ENCODE results near the gene EIF3B.
A peak's percentile ranks its signal among the peaks of the same experiment; 100 is the strongest.
"Not testable (repeated sequence)": the region's sequence is repeated elsewhere in the genome, so short reads cannot be mapped to it uniquely, and the experiment has no call there.

EIF3B gene

DNA sequence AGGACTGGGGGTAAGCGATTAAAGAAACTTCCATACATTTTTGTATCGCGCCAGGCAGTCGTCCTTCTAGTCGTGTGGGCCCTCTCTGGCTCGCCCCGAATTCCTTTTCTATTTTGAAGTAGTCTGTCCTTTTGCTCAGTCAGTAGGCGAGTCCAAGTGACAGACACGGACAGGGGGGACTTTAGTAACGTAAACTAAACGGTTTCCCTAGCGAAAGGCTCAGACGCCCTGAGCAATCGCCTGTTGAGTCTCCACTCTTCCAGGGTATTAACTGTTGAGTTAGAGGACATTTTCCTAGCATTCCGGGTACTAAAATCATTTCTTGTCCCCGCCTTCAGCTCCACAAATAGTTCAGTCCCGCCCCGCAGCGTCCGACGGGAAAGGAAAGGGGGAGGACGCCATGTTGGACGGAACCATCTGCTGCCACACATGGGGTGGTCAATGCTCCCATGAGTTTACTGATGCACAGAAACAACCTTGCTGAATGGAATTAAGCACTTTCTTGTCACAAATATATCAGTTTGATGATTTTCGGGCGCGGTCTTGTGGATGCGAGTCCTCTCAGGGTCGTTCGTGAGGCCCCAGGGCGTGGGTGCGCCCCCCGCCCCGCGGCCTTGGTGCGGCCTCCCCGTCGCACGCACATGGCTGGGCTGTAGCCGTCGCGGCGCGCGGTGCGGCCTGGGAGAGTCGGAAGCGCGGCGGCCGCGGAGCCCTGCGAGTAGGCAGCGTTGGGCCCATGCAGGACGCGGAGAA lies at the start of gene EIF3B:
Gene EIF3B (plus strand): TSS at position 642 of the 753 bp plus-strand sequence. CDS start 95 bp downstream, at position 737.
- DNase-seq, result peak; percentile 57 to 99 (median 85)

- not testable (repeated sequence) for DNase-seq
Measured at GRCh38 chr7:2305258-2305657, 49.4 kb upstream of the EIF3B start.

DNA sequence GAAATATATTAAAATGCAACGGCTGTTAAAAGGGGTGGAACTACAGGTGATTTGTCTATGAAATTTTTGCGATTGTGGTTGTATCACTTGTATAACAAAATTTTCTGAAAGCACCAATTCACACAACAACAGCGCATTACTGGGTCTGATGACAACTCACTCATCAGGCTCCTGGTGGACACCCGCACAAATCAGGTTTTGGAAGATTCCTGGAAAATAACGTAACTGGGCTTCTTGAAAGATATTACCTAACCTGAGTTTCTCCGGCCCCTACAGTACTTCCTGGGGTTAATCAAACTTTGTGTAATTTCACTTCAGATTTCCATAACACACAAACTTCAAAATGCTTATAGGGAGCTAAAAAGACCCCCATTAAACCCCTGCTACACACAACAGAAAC lies 47.9 kb upstream of the EIF3B start:
- DNase-seq, result no peak

GRCh38 chr7:2307690-2308107 lies 46.9 kb upstream of the EIF3B start:
- no peak for DNase-seq

- DNase-seq, result no peak
Measured at GRCh38 chr7:2309889-2310331, 44.7 kb upstream of the EIF3B start.

DNA sequence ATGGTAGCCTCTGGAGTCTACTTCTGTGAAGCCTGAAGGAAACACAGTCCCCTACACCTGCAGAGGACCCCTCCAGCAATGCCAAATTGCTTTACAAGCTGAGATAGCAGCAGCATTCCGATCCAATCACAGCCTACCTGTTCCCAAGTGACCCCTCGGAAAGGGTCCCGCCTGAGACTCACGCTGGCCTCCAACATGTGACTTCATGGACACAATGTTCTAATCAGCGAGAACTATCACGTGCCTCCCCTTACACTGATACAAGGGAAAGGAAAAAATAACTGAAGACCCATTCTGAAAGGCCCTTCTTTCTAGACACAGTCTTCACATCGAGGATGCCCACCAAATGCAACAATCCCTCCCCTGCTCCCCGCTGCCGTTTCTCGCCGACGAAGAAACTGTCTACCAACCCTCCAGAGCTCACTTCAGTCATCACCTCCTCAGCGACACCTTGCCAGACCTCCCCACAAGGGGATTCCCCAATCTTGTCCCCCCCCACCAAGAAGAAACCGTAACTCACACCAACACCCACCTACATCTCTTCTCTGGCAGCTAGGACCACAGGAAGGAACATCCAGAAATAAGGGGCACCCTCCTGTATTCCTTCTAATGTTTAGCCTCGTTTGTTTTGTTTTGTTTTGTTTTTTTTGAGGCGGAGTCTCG lies 42.2 kb upstream of the EIF3B start:
- DNase-seq, result no peak

DNA sequence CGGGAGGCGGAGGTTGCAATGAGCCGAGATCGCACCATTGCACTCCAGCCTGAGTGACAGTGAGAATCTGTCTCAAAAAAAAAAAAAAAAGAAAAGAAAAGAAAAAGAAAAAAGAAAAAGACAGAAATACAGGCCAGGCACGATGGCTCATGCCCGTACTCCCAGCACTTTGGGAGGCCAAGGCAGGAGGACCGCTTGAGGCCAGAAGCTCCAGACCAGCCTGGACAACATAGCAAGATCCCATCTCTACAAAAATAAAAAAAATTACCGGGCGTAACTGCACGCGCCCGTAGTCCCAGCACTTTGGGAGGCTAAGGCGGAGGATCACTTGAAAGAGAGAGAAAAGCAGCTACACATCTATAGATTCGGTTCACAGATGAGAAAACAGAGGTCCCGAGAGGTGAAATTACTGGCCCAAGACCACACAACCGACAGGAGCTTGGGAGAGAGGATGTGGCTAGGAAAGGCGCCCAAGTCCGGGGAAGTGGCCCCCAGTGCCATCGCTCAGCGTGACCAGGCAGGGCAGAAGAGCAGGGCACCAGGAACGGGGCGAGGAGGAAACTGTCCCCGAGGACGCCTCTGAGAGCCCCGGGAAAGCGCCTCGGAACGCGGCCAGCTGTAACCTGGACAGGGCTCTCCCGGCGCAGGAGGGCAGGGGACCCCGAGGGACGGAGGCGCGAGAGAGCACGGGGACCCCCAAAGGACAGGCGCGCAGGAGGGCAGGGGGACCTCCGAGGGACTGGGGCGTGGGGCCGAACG lies 41.0 kb upstream of the EIF3B start:
- peak in 7 of 51 donors; percentile 15 to 56 (median 34) for DNase-seq

DNA sequence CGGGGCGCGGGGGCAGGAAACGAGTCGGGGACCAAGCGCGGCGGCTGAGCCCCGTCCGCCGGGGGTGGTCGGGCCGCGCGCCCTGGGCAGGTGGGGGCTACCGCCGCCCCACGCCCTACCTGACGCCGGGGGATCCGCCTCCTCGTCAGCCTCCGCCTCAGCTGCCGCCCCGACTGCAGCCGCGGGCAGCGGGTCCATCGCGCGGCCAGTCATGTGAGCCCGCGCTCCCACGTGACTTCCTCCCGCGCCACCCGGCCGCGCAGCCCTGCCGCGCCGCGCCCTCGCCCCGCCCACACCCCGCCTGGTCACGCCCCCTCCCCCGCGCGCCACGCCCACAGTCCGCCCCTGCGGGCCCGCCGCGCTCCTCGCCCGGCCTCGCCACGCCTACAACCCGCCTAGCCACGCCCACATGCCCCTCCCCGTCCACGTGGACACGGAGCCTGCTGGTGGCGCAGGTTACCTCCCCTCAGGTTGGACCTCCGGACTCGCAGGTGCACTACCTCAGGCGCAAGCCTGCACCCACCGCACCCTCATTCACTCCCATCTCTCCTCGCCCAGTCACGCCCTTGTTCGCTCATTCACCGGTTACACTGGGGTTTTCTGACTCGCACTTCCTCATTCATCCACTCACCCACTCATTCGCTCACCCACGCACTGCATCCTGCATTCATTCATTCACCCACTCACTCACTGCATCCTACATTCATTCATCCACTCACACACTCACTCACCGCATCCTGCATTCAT lies 40.2 kb upstream of the EIF3B start, which contains the start of gene SNX8:
Gene SNX8 (minus strand): TSS at position 233 of the 747 bp plus-strand sequence. CDS start 20 bp downstream, at position 213.
- peak; percentile 35 to 97 (median 88) for DNase-seq

DNA sequence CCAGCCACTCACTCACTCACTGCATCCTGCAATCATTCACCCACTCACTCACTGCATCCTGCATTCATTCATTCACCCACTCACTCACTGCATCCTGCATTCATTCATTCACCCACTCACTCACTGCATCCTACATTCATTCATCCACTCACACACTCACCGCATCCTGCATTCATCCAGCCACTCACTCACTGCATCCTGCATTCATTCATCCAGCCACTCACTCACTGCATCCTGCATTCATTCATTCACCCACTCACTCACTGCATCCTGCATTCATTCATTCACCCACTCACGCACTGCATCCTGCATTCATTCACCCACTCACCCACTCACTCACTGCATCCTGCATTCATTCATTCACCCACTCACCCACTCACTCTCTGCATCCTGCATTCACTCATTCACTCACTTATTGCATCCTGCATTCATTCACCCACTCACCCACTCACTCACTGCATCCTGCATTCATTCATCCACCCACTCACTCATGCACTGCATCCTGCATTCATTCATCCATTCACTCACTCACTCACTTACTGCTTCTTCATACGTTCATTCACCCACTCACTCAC lies 39.6 kb upstream of the EIF3B start:
- not testable (repeated sequence) for DNase-seq

- no peak for DNase-seq
Measured at GRCh38 chr7:2315787-2316186, 38.8 kb upstream of the EIF3B start.

- DNase-seq, result no peak
Measured at GRCh38 chr7:2316578-2316977, 38.0 kb upstream of the EIF3B start.

DNA sequence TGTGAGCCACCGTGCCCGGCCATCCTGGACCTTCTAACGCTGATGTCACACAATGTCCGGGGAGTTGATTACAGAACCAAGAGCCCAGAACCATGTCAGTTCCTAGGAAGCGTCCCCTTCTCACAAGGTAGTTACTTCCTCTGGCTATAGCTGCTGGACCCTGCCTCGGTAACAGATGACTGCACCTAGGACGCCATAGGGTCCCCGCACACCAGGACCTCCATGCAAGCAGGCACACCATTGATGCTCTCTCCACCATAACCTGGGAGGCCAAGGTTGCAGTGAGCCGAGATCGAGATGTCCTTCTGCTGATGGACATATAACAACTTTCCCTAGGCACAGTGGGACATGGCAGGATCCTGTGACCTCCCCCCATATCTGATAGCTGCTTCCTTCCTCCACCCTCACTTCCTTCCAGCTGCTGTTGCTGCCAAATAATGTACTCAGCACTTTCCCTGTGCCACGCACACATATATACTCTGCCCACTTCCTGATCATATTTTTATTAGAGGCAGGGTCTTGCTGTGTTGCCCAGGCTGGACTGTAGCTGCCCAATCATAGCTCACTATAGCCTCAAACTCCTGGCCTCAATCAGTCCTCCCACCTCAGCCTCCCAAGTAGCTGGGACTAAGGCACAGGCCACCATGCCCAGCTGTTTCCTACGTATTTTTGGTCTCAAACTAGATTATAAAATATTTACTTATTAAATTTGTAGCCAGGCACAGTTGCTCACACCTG lies 36.9 kb upstream of the EIF3B start:
- DNase-seq, result no peak

DNA sequence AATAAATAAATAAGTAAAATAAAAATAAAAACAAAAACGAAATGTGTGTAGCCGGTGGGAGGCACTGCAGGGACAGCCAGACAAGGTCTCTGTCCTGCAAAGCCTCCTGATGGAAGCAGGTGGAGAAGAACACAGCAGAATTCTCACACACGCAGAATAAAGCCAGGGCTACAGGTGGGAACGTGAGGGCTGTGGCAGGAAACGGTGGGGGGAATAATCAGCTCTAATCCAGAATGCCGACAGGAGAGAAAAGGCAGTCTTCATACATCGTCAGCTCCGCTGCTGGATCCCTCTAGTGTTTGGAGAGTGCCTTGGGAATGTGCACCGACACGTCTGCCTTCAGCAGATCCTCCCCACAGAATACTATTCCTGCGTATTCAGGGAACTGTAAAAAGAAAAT lies 33.6 kb upstream of the EIF3B start:
- peak in 2 of 51 donors; percentile 5 to 8 for DNase-seq

GRCh38 chr7:2325162-2325561 lies 29.5 kb upstream of the EIF3B start:
- DNase-seq, result no peak

DNA sequence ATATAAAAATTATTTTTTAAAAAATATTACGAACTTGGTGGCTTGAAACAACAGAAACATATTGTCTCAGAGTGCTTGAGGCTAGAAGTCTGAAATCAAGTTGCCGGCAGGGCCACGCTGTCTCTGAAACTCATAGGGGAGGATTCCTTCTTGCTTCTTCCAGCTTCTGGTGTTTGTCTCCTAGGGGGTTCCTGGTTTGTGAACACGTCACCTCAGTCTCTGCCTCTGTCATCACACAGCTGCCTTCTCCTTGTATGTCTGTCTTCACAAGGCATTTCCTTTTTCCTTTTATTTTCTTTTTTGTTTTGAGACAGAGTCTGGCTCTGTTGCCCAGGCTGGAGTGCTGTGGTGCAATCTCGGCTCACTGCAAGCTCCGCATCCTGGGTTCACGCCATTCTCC lies 27.7 kb upstream of the EIF3B start:
- DNase-seq, result no peak

- no peak for DNase-seq
Measured at GRCh38 chr7:2330493-2330892, 24.1 kb upstream of the EIF3B start.

DNA sequence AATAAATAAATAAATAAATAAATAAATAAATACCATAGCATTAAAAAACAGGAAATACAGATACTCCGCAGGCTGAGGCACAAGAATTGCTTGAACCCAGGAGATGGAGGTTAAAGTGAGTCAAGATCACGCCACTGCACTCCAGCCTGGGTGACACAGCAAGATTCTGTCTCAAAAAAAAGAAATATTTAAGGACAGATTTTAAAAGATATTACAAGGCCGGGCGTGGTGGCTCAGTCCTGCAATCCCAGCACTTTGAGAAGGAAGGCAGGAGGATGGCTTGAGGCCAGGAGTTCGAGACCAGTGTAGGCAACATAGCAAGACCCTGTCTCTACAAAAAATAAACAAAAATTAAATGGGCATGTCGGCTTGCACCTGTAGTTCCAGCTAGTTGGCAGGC lies 22.9 kb upstream of the EIF3B start:
- DNase-seq, result no peak

GRCh38 chr7:2332606-2333231 lies 21.9 kb upstream of the EIF3B start:
- DNase-seq, result not testable (repeated sequence)

- no peak for DNase-seq
Measured at GRCh38 chr7:2336626-2337299, 17.9 kb upstream of the EIF3B start.
